Measurements from ENCODE around the gene CKMT2.

- TF ChIP-seq CTCF (IDR thresholded peaks at IDR 0.05) (no peak), POLR2A (IDR thresholded peaks at IDR 0.05) (no peak), POLR2AphosphoS5 (IDR thresholded peaks at IDR 0.05) (no peak)
These were observed 6.8 kb upstream of the CKMT2 start for GRCh38 chr5:81226286-81226685.
